Kasumi-1 (cell line): ENCODE measurements around the gene TEX35.
"Not testable (repeated sequence)": the region's sequence is repeated elsewhere in the genome, so short reads cannot be mapped to it uniquely, and the experiment has no call there.

Experiments
- DNase-seq, 2 experiments: peaks; one replicate each; lab custom pipeline; 2025; lab: John Stamatoyannopoulos, UW

The TEX35 gene

DNA sequence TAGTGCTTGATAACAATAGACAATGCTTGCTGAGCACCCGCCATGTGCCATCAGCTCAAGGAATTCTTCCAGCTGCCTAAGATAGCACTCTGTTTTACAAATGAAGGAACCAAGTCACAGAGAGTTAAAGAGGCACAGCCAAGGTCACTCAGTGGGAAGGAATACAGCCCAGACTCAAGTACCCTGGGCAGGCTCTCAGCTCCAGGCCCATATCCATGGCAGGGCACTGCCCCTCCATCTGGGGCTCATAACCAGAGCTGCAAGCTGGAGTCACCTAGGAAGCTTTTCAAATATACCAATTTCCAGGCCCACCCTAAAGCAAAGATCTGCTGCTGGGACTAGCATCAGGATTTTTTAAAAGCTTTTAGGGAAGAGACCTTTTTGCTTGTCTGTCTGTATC, 17.8 kb upstream of the TEX35 start:
- no peak for DNase-seq

- no peak for DNase-seq
These were observed 17.0 kb upstream of the TEX35 start for GRCh38 chr1:178495741-178496409.

DNA sequence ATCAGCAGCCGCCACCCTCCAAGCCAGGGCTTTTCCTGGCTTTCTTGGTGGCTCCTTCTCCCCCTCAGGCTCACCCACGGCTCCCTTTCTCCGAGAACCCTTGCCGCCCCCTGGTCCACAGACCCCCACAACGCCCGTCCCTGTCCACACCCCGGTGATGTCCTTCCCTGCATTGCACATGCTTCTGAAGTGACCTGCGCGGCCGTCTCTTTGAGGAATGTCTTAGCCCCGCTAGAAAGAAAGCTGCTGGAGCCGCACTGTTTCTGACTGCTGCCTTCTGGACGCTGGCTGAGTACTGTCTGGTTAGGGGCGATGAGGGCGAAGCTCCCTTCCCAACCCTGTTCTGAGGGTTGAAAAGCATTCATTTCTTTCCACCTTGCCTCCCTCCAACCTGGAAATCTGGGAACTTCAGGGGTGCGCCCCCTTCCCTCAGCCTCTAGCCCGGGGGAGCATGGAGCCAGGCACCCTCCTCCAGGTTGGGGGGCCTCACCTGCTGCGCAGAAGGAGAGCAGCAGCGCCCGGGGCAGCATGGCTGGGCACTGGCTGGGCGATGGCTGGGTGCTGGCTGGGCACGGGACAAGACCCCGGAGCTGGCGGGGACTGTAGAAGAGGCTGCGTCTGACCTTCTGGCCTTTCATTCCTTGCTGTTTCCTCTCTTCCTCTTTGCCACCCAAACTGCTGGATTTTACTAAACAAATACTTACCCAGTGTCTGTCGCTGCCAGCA, 16.3 kb upstream of the TEX35 start, which contains the start of gene CLEC20A:
CLEC20A (minus strand) TSS at position 555 of the 726 bp plus-strand sequence; CDS start at position 530, 25 bp downstream.
- DNase-seq: no peak

DNA sequence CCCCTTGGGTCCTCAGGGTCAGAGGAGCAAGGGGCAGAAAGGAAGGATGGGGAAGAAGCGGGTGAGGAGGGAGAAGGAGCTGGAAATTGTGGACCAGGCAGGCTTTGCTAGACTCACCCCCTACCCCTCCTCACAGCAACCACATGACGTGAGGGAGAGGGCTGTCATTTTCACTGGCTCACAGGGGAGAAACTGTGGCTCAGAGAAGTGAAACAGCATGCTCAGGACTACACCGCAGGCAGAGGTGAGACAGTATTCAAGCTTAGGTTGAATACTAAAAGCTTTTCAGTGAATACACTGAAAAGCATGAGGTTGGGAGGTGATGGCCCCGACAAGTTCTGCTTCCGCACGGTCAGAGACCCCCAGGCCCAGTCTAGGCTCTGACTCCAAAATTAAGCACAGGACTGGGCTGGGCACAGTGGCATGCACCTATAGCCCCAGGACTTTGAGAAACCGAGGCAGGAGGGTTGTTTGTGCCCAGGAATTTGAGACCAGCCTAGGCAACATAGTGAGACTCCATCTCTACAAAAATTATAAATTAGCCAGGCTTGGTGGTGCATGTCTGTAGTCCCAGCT, 14.9 kb upstream of the TEX35 start:
- no peak for DNase-seq

DNA sequence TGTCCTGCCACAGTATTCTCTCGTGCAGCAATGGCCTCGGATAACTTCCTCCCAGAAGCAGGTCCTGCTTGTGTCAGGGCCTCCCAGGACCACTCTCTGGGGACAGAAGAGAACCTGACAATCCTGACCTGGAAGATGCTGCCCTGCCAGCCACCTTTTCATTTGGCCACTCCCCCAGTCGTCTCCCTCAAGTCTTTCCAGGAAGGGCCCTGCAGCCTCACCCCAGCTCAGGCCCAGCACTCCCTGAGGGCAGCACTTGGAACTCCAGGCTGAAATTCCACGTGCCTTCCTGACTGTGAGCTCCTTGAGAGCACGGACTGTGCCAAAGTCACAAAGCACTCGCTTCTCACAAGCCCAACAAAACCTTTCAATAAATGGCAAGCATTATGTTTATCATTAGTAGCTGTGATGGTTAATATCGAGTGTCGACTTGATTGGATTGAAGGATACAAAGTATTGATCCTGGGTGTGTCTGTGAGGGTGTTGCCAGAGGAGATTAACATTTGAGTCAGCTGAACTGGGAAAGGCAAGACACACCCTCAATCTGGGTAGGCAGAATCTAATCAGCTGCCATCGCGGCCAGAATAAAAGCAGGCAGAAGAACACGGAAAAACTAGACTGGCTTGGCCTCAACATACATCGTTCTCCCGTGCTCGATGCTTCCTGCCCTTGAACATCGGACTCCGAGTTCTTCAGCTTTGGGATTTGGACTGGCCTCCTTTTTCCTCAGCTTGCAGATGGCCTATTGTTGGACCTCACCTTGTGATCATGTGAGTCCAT, 13.8 kb upstream of the TEX35 start:
- no peak for DNase-seq

DNA sequence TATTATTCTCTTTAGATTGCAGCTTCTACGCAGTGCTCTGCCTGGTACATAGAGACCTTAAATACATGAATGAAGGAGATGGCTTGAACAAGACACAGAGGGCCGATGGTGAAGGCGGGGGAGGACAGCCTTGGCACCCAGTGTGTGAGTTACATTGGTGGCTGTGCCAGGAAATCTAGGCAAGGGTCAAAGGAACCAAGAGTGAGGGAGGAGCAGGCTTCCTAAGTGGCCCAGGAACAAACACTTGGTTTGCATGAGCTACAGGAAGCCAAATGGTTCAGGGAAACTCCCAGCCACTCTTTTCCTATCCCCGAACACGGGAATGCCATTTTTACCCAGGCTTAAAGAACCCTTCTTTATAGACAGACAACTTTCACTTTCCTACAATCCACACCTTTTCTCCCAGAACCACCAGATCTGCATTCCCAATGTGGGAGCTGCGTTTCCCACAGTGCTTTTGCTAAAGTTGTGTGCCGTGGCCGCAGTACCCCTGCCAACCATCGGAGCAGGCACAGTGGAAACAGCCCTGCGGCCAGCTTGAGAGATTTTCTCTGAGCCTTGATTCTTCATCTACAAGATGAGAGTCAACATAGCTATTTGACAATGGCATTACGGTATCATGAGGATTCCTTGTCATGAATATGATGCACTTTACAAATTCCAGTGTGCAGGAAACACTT, 12.7 kb upstream of the TEX35 start:
- DNase-seq: no peak

DNA sequence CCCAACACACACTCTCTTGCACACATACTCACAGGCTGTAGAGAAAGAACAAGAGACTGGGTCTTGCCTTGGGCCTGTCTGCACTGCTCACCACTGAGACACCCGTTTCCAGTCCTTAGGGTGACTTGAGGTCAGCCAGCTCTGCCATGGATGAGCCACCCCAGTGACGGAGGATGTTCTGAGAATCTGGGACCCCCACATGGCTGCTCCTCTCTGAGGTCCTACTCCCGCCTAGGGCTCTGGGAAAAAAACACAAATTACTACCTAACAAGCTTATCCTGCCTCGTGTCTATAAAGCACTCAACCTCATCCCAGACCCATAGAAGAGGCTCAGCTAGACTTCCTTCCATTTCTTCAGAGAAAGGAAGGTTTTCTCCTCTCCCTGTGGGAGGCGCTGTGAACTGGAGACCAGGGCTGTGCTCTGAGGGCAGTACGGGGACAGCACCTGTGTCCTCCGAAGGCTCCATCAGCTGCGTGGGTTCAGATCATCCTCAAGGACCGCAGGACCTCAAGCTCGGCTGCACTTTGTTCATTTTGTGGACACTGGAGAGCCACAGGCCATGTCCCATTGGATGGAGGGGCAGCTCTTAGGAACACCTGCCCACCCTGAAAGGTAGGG, 11.9 kb upstream of the TEX35 start:
- DNase-seq: no peak

DNA sequence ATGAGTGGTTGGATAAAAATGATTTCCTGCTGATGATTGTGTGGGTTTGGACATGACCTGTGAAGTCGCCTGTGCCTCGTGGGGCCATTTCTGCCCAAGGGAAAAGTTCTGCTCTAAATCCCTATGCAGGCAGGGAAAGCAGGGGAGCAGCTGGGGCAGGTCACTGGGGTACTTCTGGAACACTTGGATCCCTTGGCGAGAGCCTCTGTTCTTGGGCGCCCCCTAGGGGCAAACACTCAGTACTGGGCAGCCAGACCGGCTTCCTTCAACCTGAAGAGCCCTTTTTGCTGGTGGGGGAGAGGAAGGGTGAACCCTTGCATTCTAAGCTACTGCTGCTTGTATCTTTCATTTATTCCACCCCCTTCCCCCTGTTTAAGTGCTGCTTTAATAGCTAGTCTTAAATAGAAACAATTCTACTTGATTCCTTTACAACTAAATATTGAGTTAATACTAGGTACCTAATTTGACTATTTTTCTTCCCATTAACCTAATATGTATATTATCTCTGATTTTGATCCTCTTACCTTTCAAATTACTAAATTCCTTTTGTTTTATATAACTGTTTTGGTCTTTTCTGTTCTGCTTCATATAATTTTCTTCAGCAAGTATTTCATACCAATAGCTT, 11.1 kb upstream of the TEX35 start:
- DNase-seq: peak; percentile 47 to 75

- no peak for DNase-seq
These were observed 10.6 kb upstream of the TEX35 start for GRCh38 chr1:178502330-178502714.

GRCh38 chr1:178502856-178503255, 10.1 kb upstream of the TEX35 start:
- no peak for DNase-seq

DNA sequence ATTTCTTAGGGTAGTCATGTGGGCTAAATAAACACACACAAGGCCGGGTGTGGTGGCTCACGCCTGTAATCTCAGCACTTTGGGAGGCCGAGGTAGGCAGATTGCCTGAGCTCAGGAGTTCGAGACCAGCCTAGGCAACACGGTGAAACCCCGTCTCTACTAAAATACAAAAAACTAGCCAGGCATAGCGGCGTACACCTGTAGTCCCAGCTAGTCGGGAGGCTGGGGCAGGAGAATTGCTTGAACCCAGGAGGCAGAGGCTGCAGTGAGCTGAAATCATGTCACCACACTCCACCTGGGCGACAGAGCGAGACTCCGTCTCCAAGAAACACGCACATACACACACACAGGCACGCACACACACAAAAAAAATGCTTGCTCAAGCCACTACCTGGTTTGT, 9.6 kb upstream of the TEX35 start:
- DNase-seq: not testable (repeated sequence)

- DNase-seq: no peak
These were observed 9.1 kb upstream of the TEX35 start for GRCh38 chr1:178503849-178504248.

- DNase-seq: no peak
These were observed 8.6 kb upstream of the TEX35 start for GRCh38 chr1:178504286-178504685.

- DNase-seq: no peak
These were observed 6.7 kb upstream of the TEX35 start for GRCh38 chr1:178506177-178506576.

- DNase-seq: no peak
These were observed 6.2 kb upstream of the TEX35 start for GRCh38 chr1:178506669-178507068.

- DNase-seq: no peak
These were observed 3.4 kb upstream of the TEX35 start for GRCh38 chr1:178509414-178510007.

- DNase-seq: no peak
These were observed 2.8 kb upstream of the TEX35 start for GRCh38 chr1:178510155-178510554.

- DNase-seq: no peak
These were observed 522 bp downstream of the TEX35 start for GRCh38 chr1:178513278-178513983.

GRCh38 chr1:178516110-178516509, 3.2 kb downstream of the TEX35 start:
- DNase-seq: no peak

GRCh38 chr1:178518894-178519293, 6.0 kb downstream of the TEX35 start:
- no peak for DNase-seq
